A549 (cell line): ENCODE measurements around the gene BIN1. TPM values are rescaled to one million over a fixed set of nuclear protein-coding genes. Genes with fewer than 3 reads are reported as not detected.
A peak's percentile ranks its signal among the peaks of the same experiment; 100 is the strongest.

ENCODE experiments used
- ATAC-seq, 2 experiments: fragments of 200-7000 bp in 1 of 2; fragments of >200 bp in 1 of 2; cut with Nextera tagmentation in 1 of 2; cut with Tn5 transposase in 1 of 2; 3 replicates each; pipeline versions ENCODE4 v1.8.0 to v1.9.1; 2018 to 2020; ENCODE audit warnings: mild to moderate bottlenecking in 1 of 2, moderate library complexity in 1 of 2
- CTCF ChIA-PET: fragments of 300-600 bp; sonication (Branson Sonifier 250); formaldehyde crosslinking; extraction: SDS; loops from one replicate; lab custom pipeline; 2021; ENCODE audit warnings: antibody characterized with exemption, inconsistent platforms; lab: Yijun Ruan, JAX
- POLR2A ChIA-PET: fragments of 350-600 bp; formaldehyde crosslinking; extraction: SDS; loops from one replicate; lab custom pipeline; 2021; ENCODE audit warnings: antibody characterized with exemption, inconsistent platforms; lab: Yijun Ruan, JAX
- DNase-seq, 2 experiments: peaks; one replicate each; pipeline versions ENCODE4 v3.0.0 to v3.0.0-alpha.2; 2011 to 2016; ENCODE audit warnings: low read depth in 1 of 2, low spot score in 1 of 2
- FAIRE-seq: peaks from 2 replicates; lab custom pipeline; 2011; peaks lifted over from hg19 to GRCh38; lab: Jason Lieb, UNC
- H3K27ac ChIP-seq, 2 experiments: fragments of >200 bp; sonication (Bioruptor Twin); formaldehyde crosslinking; 3 replicates each; pipeline ENCODE4 v1.5.1; 2016 to 2017
- H3K4me1 ChIP-seq: fragments of >200 bp; sonication (Bioruptor Twin); formaldehyde crosslinking; 3 replicates; pipeline ENCODE4 v1.6.1; 2016
- H3K4me2 ChIP-seq: fragments of >200 bp; sonication (Bioruptor Twin); formaldehyde crosslinking; 3 replicates; pipeline ENCODE4 v1.6.1; 2016
- H3K4me3 ChIP-seq: fragments of >200 bp; sonication (Bioruptor Twin); formaldehyde crosslinking; 3 replicates; pipeline ENCODE4 v1.5.1; 2016
- H3K9me3 ChIP-seq: fragments of >200 bp; sonication (Bioruptor Twin); formaldehyde crosslinking; 3 replicates; pipeline ENCODE4 v1.6.1; 2016
- CEBPB ChIP-seq, 2 experiments: fragments of >200 bp in 1 of 2; sonication (Bioruptor Twin) in 1 of 2; formaldehyde crosslinking in 1 of 2; IDR thresholded peaks; 2 replicates each; pipeline ENCODE4 v1.6.1; 2012 to 2016
- CTCF ChIP-seq: fragments of >200 bp; sonication (Bioruptor Twin); formaldehyde crosslinking; IDR thresholded peaks from 3 replicates; pipeline ENCODE4 v1.5.1; 2016
- E2F6 ChIP-seq: IDR thresholded peaks from 2 replicates; pipeline ENCODE4 v1.6.1; 2012; ENCODE audit warnings: low read depth, borderline replicate concordance
- FOSB ChIP-seq: fragments of 250-450 bp; sonication (Bioruptor Pico); IDR thresholded peaks from 2 replicates; pipeline ENCODE4 v1.5.0; 2020; ENCODE audit warnings: mild to moderate bottlenecking, moderate library complexity
- FOXS1 ChIP-seq: fragments of 250-450 bp; sonication (Bioruptor Pico); IDR thresholded peaks from 2 replicates; pipeline ENCODE4 v1.5.0; 2020; ENCODE audit warnings: mild to moderate bottlenecking, moderate library complexity
- HDAC2 ChIP-seq: fragments of 200-600 bp; sonication (generic); IDR thresholded peaks from 2 replicates; pipeline ENCODE4 v1.6.1; 2016
- HES2 ChIP-seq: fragments of >200 bp; sonication (Bioruptor Twin); formaldehyde crosslinking; IDR thresholded peaks from 2 replicates; pipeline ENCODE4 v1.6.1; 2016
- HEYL ChIP-seq: fragments of 250-450 bp; sonication (Bioruptor Pico); IDR thresholded peaks from 2 replicates; pipeline ENCODE4 v1.8.0; 2021; ENCODE audit warnings: mild to moderate bottlenecking, moderate library complexity
- HOXB5 ChIP-seq: fragments of 250-450 bp; sonication (Bioruptor Pico); IDR thresholded peaks from 2 replicates; pipeline ENCODE4 v1.5.0; 2020; ENCODE audit warnings: mild to moderate bottlenecking, moderate library complexity
- JUN ChIP-seq, 2 experiments: fragments of >200 bp; sonication (Bioruptor Twin); formaldehyde crosslinking; IDR thresholded peaks; 2 replicates in 1 of 2; 3 replicates in 1 of 2; pipeline ENCODE4 v1.6.1; 2016 to 2017
- JUNB ChIP-seq: fragments of >200 bp; sonication (Bioruptor Twin); formaldehyde crosslinking; IDR thresholded peaks from 2 replicates; pipeline ENCODE4 v1.6.1; 2016
- MAX ChIP-seq: IDR thresholded peaks from 2 replicates; pipeline ENCODE4 v1.6.1; 2012
- RFX5 ChIP-seq: fragments of 450-650 bp; IDR thresholded peaks from 2 replicates; pipeline ENCODE4 v1.7.1; 2014; ENCODE audit warnings: antibody characterized with exemption, mild to moderate bottlenecking, moderate library complexity
- SMC3 ChIP-seq: fragments of >200 bp; sonication (Bioruptor Twin); formaldehyde crosslinking; IDR thresholded peaks from 3 replicates; pipeline ENCODE4 v1.6.1; 2018; ENCODE audit warnings: inconsistent platforms
- ZC3H11A ChIP-seq: fragments of 450-650 bp; IDR thresholded peaks from 2 replicates; pipeline ENCODE4 v1.6.1; 2014; ENCODE audit warnings: antibody characterized with exemption, mild to moderate bottlenecking
- WGBS: methylation state at CpG from one replicate; pipeline ENCODE4 v1.1.6; 2017; ENCODE audit errors: missing lambda C conversion rate; 5-methylcytosine and 5-hydroxymethylcytosine counted together
- polyA plus RNA-seq, 4 experiments: library from polyadenylated mRNA; depleted of rRNA in 3 of 4; stranded (reverse); fragments of >200 nt; fragmentation: RNase III in 1 of 4; extraction: RNeasy Plus Mini Kit Qiagen cat#74134 plus additional on column Dnase treatment in 1 of 4; gene quantifications; 2 replicates in 3 of 4; 3 replicates in 1 of 4; pipeline ENCODE4 v1.2.3, GENCODE V29; 2011 to 2017

The BIN1 gene
- polyA plus RNA-seq, 2 of the 4 experiments (the other 2 are of a cell fraction): 15.5 to 34.1 TPM

- no peak for ATAC-seq
- no peak overlapping the region for H3K4me3 ChIP-seq
- no peaks in the 10 kb centered on the region for H3K9me3 ChIP-seq
- H3K4me1 ChIP-seq: peaks cover 51% of the 10 kb centered on the region
- H3K4me2 ChIP-seq: peak overlapping the region; percentile 91
- POLR2A ChIA-PET: no interaction called here
- no peak for DNase-seq
- H3K27ac ChIP-seq: peak overlapping the region; percentile 71 to 88; a peak in 5 of 6 replicates
- 87% methylated on average over 10 of the region's 10 CpGs for WGBS
- CTCF ChIA-PET: interaction anchor here (0.8 to 1.7 kb wide), 4 partner anchors 33 to 64 kb away, joined by 3 to 8 read pairs (median 3); no protein-coding TSS in a partner anchor
- TF ChIP-seq MAX (no peak), ZC3H11A (no peak), CEBPB (IDR thresholded peaks at IDR 0.05) (no peak), HEYL (CRISPR knock-in tag) (no peak), JUN (IDR thresholded peaks at IDR 0.05) (no peak), FOXS1 (CRISPR knock-in tag) (no peak), HES2 (no peak), RFX5 (no peak), HOXB5 (CRISPR knock-in tag) (no peak), SMC3 (no peak), HDAC2 (no peak), E2F6 (no peak), CTCF (no peak), JUNB (no peak)
- TF ChIP-seq, all 56 proteins: peak for 0
- FAIRE-seq: no peak
Measured at GRCh38 chr2:127101756-127102477, 5.0 kb downstream of the BIN1 start.

GRCh38 chr2:127101048-127101611 is 5.8 kb downstream of the BIN1 start:
- CTCF ChIA-PET: interaction anchor here (0.9 to 1.7 kb wide), 3 partner anchors 33 to 65 kb away, joined by 3 to 8 read pairs (median 3); no protein-coding TSS in a partner anchor
- no peaks in the 10 kb centered on the region for H3K9me3 ChIP-seq
- H3K27ac ChIP-seq: peak overlapping the region; percentile 71 to 88
- DNase-seq (no peak), FAIRE-seq (no peak), ATAC-seq (no peak)
- H3K4me2 ChIP-seq: peak overlapping the region; percentile 91
- TF ChIP-seq MAX: peak; percentile 71; the same call in 1 of the 2 replicates
- TF ChIP-seq FOSB (CRISPR knock-in tag): no peak
- TF ChIP-seq E2F6: peak; percentile 46; the same call in 1 of the 2 replicates
- H3K4me3 ChIP-seq: no peak overlapping the region
- POLR2A ChIA-PET: no interaction called here
- WGBS: 79% methylated on average over 6 of the region's 6 CpGs
- peaks cover 48% of the 10 kb centered on the region for H3K4me1 ChIP-seq
